ENCODE data around the gene ZBTB7C. TPM values are rescaled to one million over a fixed set of nuclear protein-coding genes. Genes with fewer than 3 reads are reported as not detected.

The ZBTB7C gene
- total and polyA plus RNA-seq, 10 of the 15 experiments (the other 5 are each of a cell fraction or from before 2014, with no cell fraction given): under 0.01 to 0.08 (median 0.01) TPM; not detected in 7

DNA sequence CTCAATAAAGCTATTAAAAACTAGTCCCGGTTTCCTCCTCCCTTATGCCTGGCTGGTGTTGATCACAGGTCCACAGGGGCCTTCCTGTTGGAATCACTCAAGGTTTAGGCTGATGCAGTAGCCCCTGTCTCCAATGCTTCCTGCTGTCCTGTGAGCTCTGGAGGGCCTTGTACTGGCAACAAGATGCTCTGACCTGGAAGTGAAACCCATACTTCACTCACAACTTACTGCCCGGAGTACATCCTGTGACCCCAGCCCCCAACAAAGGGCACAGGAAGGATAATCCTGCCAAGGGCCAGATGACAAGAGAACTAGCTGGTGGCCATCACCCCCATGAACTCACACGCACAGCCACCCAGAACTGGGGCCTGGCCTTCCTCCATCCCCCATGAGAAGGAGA is 50.3 kb downstream of the ZBTB7C start:
- in situ Hi-C loops (cut with MboI): no loop called here
- Histone ChIP-seq H3K27me3 (replicated peaks in 1 of 2; ENCODE audit: control insufficient read depth in 2 of 2, insufficient read depth in 2 of 2, low read length in 1 of 2) (peaks cover 0 to 2% of the 10 kb centered on the region in 2 experiments; a peak in 2 of 4 replicates), H3K79me2 (ENCODE audit: control insufficient read depth, insufficient read depth, low read length) (no peaks in the 10 kb centered on the region), H2AFZ (ENCODE audit: control insufficient read depth, low read depth, low read length) (no peak overlapping the region), H3K36me3 (ENCODE audit: control insufficient read depth in 2 of 2, insufficient read depth in 2 of 2, low read length in 1 of 2) (no peaks in the 10 kb centered on the region), H4K20me1 (ENCODE audit: control insufficient read depth, insufficient read depth) (no peaks in the 10 kb centered on the region; the same call in 1 of the 2 replicates), H3K27ac (ENCODE audit: control insufficient read depth, insufficient read depth) (no peak overlapping the region), H3K9ac (ENCODE audit: control insufficient read depth, insufficient read depth, low read length) (no peak overlapping the region), H3K4me3 (no peak overlapping the region), H3K9me3 (replicated peaks; ENCODE audit: control insufficient read depth, insufficient read depth, low read length) (no peaks in the 10 kb centered on the region), H3K4me2 (ENCODE audit: control insufficient read depth, insufficient read depth) (no peak overlapping the region), H3K4me1 (ENCODE audit: control insufficient read depth, insufficient read depth, low read length) (no peaks in the 10 kb centered on the region; the same call in 1 of the 2 replicates)
- ChIA-PET CTCF (no interaction called here), RAD21 (ENCODE audit: unreplicated experiment) (no interaction called here), SMC1A (ENCODE audit: uncharacterized antibody, unreplicated experiment) (no interaction called here), POLR2A (no interaction called here)
- no peak for DNase-seq (ENCODE audit: low read depth, low spot score)
- no TSS peak for BruUV-seq (replicated peaks)
- no peak for FAIRE-seq
- TF ChIP-seq, protein P1, sequence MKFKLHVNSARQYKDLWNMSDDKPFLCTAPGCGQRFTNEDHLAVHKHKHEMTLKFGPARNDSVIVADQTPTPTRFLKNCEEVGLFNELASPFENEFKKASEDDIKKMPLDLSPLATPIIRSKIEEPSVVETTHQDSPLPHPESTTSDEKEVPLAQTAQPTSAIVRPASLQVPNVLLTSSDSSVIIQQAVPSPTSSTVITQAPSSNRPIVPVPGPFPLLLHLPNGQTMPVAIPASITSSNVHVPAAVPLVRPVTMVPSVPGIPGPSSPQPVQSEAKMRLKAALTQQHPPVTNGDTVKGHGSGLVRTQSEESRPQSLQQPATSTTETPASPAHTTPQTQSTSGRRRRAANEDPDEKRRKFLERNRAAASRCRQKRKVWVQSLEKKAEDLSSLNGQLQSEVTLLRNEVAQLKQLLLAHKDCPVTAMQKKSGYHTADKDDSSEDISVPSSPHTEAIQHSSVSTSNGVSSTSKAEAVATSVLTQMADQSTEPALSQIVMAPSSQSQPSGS (IDR thresholded peaks at IDR 0.05; ENCODE audit: low read length): no peak
- TF ChIP-seq, protein P2, sequence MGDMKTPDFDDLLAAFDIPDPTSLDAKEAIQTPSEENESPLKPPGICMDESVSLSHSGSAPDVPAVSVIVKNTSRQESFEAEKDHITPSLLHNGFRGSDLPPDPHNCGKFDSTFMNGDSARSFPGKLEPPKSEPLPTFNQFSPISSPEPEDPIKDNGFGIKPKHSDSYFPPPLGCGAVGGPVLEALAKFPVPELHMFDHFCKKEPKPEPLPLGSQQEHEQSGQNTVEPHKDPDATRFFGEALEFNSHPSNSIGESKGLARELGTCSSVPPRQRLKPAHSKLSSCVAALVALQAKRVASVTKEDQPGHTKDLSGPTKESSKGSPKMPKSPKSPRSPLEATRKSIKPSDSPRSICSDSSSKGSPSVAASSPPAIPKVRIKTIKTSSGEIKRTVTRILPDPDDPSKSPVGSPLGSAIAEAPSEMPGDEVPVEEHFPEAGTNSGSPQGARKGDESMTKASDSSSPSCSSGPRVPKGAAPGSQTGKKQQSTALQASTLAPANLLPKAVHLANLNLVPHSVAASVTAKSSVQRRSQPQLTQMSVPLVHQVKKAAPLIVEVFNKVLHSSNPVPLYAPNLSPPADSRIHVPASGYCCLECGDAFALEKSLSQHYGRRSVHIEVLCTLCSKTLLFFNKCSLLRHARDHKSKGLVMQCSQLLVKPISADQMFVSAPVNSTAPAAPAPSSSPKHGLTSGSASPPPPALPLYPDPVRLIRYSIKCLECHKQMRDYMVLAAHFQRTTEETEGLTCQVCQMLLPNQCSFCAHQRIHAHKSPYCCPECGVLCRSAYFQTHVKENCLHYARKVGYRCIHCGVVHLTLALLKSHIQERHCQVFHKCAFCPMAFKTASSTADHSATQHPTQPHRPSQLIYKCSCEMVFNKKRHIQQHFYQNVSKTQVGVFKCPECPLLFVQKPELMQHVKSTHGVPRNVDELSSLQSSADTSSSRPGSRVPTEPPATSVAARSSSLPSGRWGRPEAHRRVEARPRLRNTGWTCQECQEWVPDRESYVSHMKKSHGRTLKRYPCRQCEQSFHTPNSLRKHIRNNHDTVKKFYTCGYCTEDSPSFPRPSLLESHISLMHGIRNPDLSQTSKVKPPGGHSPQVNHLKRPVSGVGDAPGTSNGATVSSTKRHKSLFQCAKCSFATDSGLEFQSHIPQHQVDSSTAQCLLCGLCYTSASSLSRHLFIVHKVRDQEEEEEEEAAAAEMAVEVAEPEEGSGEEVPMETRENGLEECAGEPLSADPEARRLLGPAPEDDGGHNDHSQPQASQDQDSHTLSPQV (IDR thresholded peaks at IDR 0.05): no peak
- TF ChIP-seq, protein P3, sequence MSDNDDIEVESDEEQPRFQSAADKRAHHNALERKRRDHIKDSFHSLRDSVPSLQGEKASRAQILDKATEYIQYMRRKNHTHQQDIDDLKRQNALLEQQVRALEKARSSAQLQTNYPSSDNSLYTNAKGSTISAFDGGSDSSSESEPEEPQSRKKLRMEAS (IDR thresholded peaks at IDR 0.05; ENCODE audit: low read depth, low read length): no peak
- TF ChIP-seq ZZZ3 (IDR thresholded peaks at IDR 0.05; ENCODE audit: control insufficient read depth, insufficient read length, low read depth) (no peak), RUNX3 (IDR thresholded peaks at IDR 0.05; ENCODE audit: low read length) (no peak), PML (IDR thresholded peaks at IDR 0.05; ENCODE audit: low read length) (no peak), SPI1 (IDR thresholded peaks at IDR 0.05; ENCODE audit: borderline replicate concordance, insufficient read depth, low read depth, low read length) (no peak)
- TF ChIP-seq, protein P4, sequence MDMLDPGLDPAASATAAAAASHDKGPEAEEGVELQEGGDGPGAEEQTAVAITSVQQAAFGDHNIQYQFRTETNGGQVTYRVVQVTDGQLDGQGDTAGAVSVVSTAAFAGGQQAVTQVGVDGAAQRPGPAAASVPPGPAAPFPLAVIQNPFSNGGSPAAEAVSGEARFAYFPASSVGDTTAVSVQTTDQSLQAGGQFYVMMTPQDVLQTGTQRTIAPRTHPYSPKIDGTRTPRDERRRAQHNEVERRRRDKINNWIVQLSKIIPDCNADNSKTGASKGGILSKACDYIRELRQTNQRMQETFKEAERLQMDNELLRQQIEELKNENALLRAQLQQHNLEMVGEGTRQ (IDR thresholded peaks at IDR 0.05; ENCODE audit: borderline replicate concordance, low read depth, low read length): no peak
- intact Hi-C loops (cut with micrococcal nuclease; ENCODE audit: unreplicated experiment): no loop called here
- no peak for ATAC-seq
- WGBS (ENCODE audit: insufficient coverage, insufficient replicate concordance, low lambda C conversion rate, missing lambda C conversion rate): 32% methylated on average over 3 of the region's 3 CpGs

Data from GM12878 (cell line).